Type B pancreatic cell (in vitro differentiated cells): ENCODE measurements around the gene CPED1. TPM values are rescaled to one million over a fixed set of nuclear protein-coding genes. Genes with fewer than 3 reads are reported as not detected.

Source experiments
- DNase-seq: peaks from one replicate; pipeline ENCODE4 v3.0.0; 2021; ENCODE audit warnings: mixed read lengths; ENCODE audit not compliant: unreplicated experiment; ENCODE audit errors: extremely low spot score
- H3K27ac Mint-ChIP-seq: 2 replicates; pipeline ENCODE4 v1.8.0; 2021; ENCODE audit warnings: mild to moderate bottlenecking, mixed read lengths
- H3K27me3 Mint-ChIP-seq: 2 replicates; pipeline ENCODE4 v1.8.0; 2021; ENCODE audit warnings: mixed read lengths
- H3K36me3 Mint-ChIP-seq: 2 replicates; pipeline ENCODE4 v1.8.0; 2021; ENCODE audit warnings: mixed read lengths
- H3K4me1 Mint-ChIP-seq: one replicate; pipeline ENCODE4 v1.8.0; 2021; ENCODE audit warnings: mixed read lengths; ENCODE audit not compliant: unreplicated experiment
- H3K4me3 Mint-ChIP-seq: 2 replicates; pipeline ENCODE4 v1.8.0; 2021; ENCODE audit warnings: mild to moderate bottlenecking, mixed read lengths
- H3K9me3 Mint-ChIP-seq: 2 replicates; pipeline ENCODE4 v1.8.0; 2021; ENCODE audit warnings: mixed read lengths
- CTCF ChIP-seq: fragments of 200-600 bp; sonication (generic); conservative IDR thresholded peaks from 2 replicates; pipeline ENCODE4 v1.5.0; 2021; ENCODE audit warnings: antibody characterized with exemption, mild to moderate bottlenecking
- total RNA-seq: library from RNA; stranded (reverse); gene quantifications from 2 replicates; pipeline ENCODE4 v1.2.1, GENCODE V29; 2021; ENCODE audit warnings: low replicate concordance

Gene CPED1
- total RNA-seq, 1 donor from 2014 or later, result 45.4 TPM

GRCh38 chr7:121075952-121076349 lies 87.4 kb downstream of the CPED1 start:
- DNase-seq, result no peak
- Mint-ChIP-seq H3K9me3 (no peaks in the 10 kb centered on the region), H3K4me3 (no peak overlapping the region), H3K4me1 (peaks cover 19% of the 10 kb centered on the region), H3K36me3 (peaks cover 4% of the 10 kb centered on the region), H3K27ac (no peak overlapping the region), H3K27me3 (no peaks in the 10 kb centered on the region)
- no peak for TF ChIP-seq CTCF

- Mint-ChIP-seq H3K36me3 (peaks cover 4% of the 10 kb centered on the region), H3K27ac (no peak overlapping the region)
- DNase-seq, result no peak
Observed at GRCh38 chr7:121076350-121077164, 88.0 kb downstream of the CPED1 start.

GRCh38 chr7:121077165-121077630 lies 88.7 kb downstream of the CPED1 start:
- no peak overlapping the region for H3K4me3 Mint-ChIP-seq
- no peak overlapping the region for H3K27ac Mint-ChIP-seq
- H3K4me1 Mint-ChIP-seq, result peaks cover 26% of the 10 kb centered on the region
- H3K27me3 Mint-ChIP-seq, result no peaks in the 10 kb centered on the region
- DNase-seq, result no peak
- H3K9me3 Mint-ChIP-seq, result no peaks in the 10 kb centered on the region
- TF ChIP-seq CTCF, result no peak
- no peaks in the 10 kb centered on the region for H3K36me3 Mint-ChIP-seq

More at GRCh38 chr7:121076350-121077164, 88.0 kb downstream of the CPED1 start:
- Mint-ChIP-seq H3K27me3 (no peaks in the 10 kb centered on the region), H3K4me1 (peaks cover 25% of the 10 kb centered on the region), H3K4me3 (no peak overlapping the region), H3K9me3 (no peaks in the 10 kb centered on the region)
- TF ChIP-seq CTCF, result no peak

DNA sequence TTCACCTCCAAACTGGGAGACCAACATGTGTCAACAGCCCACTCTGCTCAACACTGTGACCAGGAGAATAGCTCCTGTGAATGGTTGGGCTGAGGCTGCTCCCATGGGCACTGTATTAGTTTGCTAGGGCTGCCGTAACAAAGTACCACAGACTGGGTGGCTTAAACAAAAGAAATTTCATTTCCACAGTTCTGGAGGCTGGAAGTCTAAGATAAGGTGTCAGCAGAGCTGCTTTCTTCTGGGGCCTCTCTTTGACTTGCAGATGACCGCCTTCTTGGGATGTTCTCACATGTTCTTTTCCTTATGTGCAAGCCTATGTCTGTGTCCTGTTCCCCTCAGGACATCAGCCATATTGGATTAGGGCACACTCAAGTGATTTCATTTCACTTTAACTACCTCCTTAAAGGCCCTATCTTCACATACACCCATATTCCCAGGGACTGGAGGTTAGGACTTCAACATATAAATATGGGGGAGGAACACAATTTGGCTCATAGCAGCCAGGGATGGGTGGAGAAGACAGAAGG lies 90.3 kb downstream of the CPED1 start:
- H3K4me1 Mint-ChIP-seq, result peaks cover 22% of the 10 kb centered on the region
- H3K27ac Mint-ChIP-seq, result no peak overlapping the region
- DNase-seq, result no peak
- H3K36me3 Mint-ChIP-seq, result no peaks in the 10 kb centered on the region
- H3K27me3 Mint-ChIP-seq, result no peaks in the 10 kb centered on the region
- H3K9me3 Mint-ChIP-seq, result no peaks in the 10 kb centered on the region
- TF ChIP-seq CTCF, result no peak
- no peak overlapping the region for H3K4me3 Mint-ChIP-seq

- Mint-ChIP-seq H3K9me3 (no peaks in the 10 kb centered on the region), H3K4me1 (peaks cover 21% of the 10 kb centered on the region), H3K27me3 (no peaks in the 10 kb centered on the region), H3K4me3 (no peak overlapping the region), H3K27ac (no peak overlapping the region), H3K36me3 (no peaks in the 10 kb centered on the region)
- TF ChIP-seq CTCF, result peak; percentile 24
- no peak for DNase-seq
Observed at GRCh38 chr7:121079425-121080169, 91.1 kb downstream of the CPED1 start.
